Anterior cingulate cortex (tissue), 58 donors: ENCODE data around the gene ADARB2.

Experiments
- DNase-seq, 58 donors: peaks; one replicate each; lab custom pipeline; 2025; lab: John Stamatoyannopoulos, UW

The ADARB2 gene

DNA sequence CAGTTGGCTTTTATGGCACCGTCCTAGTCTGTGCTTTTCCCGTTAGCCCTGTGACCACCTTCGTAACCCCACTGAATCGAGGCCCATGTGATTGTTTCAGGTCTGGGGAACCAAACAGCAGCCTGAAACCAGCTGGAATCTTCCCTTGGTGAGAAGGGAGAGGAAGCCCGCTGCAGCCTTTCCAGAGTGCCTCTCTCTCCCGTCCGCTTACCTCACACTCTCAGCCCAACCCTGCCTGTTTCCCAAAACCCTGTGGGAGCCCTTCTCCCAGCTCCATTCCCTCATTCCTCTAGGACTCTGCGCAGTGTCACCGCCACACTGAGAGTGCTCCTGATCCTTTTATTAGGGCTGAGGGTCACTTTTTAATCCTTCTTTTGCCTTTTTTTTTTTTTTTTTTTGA is 541.5 kb downstream of the ADARB2 start:
- DNase-seq: no peak

DNA sequence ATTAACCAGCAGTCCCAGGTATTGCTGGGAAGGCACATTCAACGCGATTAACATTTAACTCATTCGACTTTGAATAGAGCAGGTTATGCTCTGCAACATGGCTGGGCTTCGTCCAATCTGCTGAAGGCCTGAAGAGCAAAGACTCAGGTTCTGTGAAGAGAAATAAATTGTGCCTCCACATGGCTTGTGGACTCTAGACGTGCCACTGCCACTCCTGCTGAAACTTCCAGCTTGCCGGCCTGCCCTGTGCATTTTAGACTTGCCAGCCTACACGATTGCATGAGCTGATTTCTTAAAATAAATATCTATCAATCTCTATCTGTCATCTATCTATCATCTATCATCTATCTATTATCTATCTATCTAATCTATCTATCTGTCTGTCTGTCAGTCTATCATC is 543.2 kb downstream of the ADARB2 start:
- DNase-seq: no peak

DNA sequence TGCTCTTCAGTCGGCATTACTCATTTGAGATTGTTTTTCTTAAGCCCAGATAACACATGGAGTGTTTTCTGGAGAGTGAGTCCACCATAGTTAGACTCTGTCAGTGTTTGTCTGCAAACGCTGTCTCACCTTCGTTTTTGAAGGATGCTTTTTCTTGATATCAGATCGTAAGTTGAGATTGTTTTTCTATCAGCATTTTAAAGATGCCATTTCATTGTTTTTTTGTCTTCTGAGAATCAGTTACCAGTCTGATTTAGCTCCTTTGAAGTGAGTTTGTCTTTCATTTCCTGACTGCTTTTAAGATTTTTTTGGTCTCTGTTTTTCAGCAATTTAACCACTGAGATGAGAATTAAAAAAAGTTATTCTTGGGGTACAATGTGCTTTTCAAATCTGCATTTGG is 543.8 kb downstream of the ADARB2 start:
- no peak for DNase-seq

DNA sequence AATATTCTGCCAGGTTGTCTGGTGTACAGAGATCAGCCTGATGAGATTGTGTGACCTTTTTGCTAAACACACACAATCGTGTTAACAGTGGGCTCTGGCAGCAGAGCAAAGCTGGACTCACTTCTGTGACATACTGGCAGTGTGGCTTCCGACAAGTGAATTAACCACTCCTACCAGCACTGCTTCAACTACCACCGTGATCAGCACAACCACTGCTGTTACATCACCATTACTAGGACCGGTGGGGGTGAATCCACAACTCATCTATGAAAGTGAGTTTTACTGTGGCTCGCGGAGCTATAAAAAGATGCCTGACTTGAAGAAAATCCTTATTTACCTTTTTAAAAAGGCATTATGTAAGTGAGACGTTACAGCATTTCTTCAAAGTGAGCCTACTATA is 545.6 kb downstream of the ADARB2 start:
- DNase-seq: no peak

DNA sequence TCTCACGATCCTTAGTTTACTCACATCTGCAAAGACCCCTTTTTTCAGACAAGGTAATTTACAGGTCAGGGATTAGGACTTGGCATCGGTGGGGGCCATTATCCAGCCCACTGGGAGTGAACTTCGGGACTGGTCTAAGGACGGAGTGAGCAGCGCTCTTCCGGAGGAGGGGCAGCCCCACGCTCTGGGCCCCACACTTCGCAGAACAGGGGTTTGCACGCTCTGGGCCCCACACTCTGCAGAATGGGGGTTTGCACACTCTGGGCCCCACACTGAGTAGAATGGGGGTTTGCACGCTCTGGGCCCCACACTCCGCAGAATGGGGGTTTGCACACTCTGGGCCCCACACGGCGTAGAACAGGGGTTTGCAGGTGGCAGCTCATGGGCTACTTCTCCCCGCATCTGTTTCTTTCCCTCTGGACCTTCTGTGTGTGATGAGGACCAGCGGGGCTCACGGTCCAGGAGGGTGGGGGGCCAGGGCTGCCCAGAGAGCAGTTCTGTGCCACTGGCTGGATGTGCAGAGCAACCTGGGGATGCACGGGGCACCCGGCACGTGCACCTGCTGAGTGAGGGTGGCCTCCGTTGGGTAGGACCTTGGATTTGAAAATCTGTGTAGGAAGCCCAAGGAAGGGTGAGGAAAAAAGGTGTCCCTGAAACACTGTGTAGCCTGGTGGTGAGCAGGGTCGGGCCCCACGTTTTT is 546.4 kb downstream of the ADARB2 start:
- DNase-seq: no peak

DNA sequence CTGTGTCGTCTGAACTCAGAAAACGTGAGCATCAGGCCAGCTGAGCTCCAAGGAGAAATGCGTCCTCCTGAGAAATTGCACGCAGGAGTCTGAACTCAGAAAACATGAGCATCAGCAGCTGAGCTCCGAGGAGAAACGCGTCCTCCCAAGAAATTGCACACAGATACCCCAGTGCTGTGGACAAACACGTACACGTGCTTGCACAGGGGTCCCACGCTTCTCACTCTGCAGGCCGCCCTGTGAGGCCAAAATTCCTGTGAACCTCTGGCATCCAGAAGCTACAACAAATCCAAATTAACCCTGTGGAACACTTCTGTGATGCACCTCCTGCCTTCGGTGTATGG is 547.3 kb downstream of the ADARB2 start:
- DNase-seq: no peak

DNA sequence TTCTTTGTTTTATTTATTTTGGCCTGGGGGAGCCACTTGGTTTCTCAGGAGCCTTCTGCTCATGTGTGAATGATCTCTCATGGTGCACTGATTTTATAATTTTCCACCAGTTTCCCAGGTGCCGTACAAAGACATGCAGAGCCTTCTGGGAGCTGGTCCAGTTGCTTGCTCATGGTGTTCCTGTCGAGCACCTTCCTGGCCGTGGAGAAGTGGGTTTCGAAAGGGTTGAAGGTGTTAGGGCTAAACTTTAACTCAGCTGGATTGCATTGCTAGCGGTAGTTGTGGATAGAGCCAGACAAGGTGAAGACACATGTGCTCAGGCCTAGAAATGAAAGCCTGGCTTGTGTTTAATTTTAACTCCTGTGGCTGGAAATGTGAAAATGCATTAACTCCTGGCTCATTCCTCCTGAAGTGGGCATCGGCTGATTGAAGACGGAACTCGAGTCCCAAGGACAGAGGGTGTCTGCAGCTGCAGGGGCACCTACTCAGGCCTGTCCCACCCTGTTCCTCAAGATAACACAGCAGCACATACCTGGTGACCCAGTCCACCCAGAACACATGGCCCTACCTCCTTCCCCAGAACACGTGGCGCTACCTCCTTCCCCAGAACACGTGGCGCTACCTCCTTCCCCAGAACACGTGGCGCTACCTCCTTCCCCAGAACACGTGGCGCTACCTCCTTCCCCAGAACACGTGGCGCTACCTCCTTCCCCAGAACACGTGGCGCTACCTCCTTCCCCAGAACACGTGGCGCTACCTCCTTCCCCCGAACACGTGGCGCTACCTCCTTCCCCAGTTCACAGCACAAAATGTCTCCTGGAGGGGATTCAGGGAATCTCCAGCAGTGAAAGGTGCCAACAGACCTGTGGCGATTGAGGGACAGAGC is 547.9 kb downstream of the ADARB2 start:
- no peak for DNase-seq

DNA sequence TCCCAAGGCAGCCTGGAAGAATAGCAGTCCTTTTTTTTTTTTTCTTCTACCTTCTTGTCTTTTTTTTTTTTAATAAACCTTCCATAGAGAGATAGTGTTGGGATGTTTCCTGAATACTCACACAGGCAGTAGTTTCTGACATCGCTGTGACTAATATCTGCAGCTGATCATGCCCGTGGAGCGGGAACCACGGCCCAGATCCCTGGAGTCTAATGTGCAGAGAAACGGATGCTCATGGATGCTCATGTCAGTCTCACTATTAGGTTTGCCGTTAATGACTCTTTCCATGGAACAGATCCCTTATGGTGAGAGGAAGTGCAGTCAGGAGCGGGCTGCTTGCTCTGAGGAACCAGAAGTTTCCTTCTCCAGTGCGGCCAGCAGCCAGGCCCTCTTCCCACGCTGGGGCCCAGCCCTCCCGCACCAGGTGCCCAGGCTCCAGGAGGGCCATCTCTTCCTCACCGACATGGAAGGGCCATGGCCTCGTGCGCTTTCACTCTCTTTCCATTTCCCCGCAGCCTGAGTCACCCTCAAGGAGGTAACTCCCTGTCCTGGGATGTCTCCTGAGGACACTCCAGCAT is 548.7 kb downstream of the ADARB2 start:
- peak in 1 of 58 donors; percentile 27 for DNase-seq

DNA sequence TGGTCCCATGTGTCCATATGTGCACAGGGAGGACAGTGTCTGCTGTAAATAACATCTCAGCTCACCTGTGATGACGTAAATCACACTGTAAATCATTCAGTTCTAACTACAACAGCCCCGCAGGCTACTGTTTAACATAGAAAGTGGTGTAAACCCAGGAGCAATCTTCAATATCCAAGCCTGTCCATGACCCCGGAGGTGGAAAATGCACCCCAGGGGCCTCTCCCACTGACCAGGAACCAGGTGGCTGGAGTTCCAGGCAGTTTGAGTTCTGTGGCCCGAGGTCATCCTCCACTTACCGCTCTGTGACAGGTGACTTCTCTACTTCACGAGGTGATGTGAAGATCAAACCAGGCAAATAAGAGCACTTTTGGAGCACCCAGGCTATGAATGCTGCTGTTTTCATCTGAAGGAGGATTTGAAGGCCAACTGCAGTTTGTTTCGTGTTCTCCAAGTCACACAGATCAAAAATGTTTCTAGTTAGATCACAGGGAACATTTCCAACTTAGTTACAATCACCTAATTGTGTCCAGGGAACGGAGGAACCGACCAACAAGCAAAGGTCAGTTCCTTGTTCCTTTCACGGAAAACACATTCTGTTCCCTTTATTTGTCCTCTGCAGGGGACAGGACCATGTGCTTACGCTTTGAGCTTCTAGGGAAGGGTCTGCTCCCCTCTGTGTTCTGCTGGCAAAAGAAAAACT is 549.3 kb downstream of the ADARB2 start:
- peak in 16 of 58 donors; percentile 26 to 84 (median 50) for DNase-seq

DNA sequence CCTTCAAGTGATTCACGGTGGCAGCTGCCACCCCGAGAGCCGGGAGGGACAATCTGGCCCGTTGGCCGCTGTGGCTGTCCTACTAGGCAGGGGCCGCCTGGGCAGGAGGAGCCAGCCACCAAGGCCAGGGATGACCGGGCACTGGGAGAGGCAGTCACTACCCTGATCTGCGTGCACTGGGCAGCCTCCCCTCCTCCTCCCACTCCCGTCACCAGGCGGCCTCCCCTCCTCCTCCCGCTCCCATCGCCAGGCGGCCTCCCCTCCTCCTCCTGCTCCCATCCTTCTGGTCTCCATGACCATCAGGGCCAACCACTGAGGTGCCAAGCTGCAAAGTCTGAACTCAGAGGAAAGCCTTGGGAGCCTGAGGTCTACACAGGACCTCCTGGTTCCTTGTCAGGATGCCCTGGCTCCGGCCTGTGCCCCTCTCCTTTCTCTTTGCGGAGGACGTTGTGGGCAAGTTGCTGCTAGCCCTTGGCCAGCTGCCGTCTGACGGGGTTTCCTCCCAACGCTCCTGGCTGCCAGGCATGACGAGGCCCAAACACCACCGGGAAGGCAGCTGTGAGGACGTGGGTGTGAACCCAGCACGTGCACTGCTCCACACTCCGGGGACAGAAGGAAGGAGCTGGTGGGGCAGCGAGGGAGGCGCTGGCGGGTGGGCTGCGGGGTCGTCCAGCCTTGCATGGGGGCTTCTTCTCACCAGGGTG is 550.0 kb downstream of the ADARB2 start:
- DNase-seq: peak in 49 of 58 donors; percentile 26 to 91 (median 68)

DNA sequence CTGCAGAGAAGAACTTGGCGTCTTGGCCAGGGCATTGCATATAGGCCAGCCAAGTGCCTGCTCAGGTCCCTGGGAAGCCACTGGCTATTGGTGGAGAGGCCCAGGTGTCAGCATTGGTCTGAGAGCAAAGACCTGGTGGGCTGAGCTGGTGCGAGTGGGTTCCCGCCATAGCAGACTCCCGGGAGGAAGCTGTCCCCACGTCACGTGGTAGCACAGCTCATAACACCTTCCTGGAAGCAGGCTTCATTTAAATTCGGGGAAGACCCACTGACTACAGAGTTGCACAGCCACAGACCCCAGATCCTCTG is 550.7 kb downstream of the ADARB2 start:
- no peak for DNase-seq

DNA sequence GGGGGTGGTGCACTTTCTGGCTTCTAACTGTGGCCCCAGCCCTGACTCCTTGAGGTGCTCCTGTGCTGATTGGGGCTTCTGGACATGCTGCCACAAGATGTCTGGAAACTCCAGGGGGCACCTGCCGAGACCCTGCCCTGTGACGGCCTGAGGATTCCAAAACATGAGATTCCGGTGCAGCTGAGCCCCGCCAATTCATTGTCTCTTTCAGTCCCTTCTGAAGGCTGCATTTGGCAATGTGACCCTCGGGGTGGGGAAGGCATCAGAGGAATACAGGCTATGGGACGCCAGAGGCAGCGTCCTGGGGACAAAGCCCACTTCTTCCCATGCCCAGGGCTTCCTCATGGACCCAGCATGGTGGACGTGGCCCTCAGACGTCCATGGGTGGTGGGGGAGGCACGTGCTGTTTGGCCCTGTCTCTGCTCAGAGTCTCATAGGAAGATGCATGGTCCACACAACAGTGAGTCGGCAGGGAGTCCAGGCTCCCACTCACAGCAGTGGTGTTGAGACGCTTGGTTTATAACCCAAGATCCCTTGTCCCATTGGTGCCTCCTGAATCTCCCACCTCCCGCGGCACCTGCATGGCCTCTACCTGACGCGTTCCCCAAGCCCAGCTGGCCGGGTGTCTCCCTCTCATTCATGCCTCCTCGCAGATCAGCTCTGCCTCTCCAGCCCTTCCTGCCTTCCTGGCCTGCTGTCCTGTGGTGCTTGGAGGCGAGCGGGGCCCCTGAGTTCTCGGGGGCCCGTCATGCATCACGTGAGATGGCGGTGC is 551.2 kb downstream of the ADARB2 start:
- no peak for DNase-seq

DNA sequence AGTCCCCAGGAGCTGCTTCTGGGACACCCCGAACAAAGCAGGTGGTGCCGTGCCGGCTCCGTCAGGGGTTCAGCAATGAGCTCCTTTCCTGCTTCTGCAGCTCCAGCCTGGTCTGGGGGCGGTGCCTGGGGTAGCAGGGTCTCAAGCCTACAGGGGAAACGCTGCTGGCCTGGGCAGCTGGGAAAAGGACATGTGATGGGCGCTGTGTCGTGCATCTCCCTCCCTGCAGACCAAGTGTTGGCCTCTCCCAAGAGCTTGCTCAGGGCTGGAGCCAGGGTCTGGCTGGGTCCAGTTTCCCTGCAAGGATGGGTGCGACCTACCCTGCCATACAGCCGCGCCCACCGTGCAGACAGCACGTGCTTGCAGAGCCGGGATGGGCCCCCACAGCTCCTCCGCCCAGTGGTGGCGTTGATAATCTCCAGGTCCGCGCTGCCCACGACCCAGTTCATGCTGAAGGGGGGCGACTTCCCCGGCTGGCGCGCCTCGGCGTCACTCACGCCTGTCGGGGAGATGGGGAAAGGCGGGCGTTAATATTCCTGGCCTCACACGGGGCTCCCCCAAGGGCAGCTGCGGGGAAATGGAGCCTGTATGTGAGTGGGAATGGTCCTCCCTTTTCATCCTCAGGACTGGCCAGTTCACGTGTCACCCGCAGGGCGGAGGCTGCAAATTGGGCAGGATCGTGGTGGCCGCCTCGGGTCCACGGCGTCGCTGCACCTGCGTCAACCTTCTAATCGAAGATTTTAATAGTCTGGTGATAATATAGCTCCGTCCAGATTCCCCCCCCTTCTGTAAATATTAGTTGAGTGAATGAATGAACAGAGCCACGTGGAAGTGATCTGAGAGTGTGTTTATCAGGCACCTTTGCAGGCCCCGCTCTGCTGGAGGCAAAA is 552.5 kb downstream of the ADARB2 start:
- no peak for DNase-seq

DNA sequence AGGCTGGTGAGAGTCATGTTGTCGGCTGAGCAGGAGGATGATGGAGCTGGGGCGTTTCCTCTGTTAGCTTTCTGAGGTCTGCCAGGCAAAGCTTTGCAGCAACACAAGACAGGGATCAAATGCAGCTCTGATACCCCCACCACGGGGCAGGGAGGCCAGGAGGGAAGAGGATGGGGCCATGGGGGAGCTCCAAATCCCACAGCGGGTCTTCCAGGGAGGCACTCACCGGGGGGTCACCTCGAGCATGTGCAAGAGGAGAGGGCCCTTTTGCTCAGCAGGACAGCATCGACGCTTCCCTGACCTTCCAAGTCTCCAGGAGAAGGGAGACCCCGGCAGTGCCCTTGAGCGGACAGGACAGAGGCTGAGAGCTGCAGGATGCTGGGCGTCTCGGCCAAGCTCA is 553.6 kb downstream of the ADARB2 start:
- DNase-seq: no peak

DNA sequence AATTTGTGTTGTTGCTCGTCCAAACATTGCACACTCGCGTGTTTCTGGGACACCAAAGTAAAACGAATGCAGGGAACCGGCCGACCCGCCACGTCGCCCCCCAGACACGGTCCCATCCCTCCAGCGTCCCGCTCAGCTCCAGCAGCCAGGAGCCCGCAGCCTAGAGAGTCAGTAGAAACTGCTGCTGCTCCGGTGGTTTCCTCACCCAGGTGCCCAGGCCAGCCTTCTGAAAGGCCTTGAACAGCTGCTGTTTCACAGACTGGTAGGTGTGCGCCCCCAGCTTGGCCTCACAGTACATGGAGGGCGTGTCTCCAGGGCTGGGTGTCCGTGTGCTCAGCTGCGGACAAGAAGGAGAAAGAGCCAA is 554.3 kb downstream of the ADARB2 start:
- DNase-seq: no peak

DNA sequence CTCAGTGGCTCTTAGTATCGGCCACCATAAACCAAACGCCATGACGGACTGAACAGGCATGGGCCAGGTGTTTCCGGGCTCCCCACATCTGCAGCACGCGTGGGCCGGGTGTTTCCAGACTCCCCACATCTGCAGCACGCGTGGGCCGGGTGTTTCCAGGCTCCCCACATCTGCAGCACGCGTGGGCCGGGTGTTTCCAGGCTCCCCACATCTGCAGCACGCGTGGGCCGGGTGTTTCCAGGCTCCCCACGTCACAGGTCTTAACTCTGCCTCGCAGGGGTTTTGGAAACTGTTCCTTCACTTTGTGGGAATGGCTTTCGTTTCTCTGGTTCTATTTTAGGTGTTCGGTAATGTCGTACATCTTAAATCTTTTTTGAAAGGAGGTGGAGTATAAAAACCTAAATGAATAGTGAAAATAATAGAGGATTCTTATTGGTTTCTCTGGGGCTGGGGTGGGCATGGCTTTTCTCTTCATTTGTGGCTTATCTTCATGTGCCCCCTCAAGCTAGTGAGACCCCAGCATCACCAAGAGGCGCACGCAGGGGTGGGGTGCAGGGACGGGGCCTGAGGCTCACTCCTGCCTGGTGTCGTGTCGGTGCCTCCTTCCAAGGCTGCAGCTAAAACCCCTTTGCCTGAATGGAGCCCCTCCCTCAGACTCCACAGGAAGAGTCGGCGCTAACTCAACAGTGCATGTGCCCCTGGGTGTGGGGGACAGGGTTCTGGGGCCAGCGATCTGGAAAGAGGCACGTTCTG is 554.9 kb downstream of the ADARB2 start:
- DNase-seq: no peak

DNA sequence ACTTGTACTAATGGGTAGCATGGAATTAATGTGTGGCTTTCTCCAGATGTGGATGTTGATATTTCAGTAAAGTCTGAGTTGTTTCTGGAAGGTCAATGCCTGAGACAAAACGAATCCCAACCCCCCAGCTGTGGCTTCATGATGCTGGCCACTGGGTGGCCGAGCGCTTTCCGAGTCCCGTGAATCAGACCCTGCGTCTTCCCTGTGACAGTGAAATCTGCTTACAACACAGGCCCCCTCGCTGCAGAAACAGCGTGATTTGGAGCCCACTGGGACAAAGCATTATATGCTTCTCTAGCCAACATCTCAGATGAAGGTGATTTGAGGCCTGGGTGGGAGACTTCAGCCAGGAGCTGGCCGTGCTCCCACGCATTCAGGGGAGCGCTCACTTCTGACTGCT is 556.5 kb downstream of the ADARB2 start:
- DNase-seq: peak in 17 of 58 donors; percentile 18 to 58 (median 41)

DNA sequence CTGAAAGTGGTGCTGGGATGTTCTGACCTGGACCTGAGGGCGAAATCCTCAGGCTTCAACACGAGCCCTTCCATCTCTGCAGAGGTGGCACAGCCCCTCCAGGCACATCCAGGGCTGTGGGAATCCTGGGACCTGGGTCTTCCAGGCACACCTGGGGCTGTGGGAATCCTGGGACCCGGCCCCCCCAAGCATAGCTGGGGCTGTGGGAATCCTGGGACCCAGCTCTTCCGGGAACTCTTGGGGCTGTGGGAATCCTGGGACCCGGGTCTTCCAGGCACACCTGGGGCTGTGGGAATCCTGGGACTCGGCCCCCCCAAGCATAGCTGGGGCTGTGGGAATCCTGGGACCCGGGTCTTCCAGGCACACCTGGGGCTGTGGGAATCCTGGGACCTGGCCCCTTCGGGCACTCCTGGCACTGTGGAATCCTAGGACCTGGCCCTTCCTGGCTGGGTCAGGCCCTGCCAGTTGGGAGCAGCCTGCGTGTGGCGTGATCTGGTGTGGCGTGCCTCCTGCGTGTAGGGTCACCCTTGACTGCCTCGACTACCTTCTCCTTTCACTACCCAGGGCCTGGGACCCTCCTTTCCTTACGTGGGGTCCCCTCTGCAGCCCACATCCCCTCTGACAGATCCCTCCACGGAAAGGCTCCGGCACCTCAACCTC is 557.1 kb downstream of the ADARB2 start:
- DNase-seq: no peak
